Stimulated activated CD8-positive, alpha-beta memory T cell treated with anti-CD3 and anti-CD28 coated beads, Interleukin-7, amount 100 ng/mL, for 24 hours (primary cell): Measurements from ENCODE around the gene RNASE9.
"Not testable (repeated sequence)": the region's sequence is repeated elsewhere in the genome, so short reads cannot be mapped to it uniquely, and the experiment has no call there.

ENCODE experiments used
- DNase-seq: peaks from one replicate; pipeline ENCODE4 v3.0.0-alpha.2; 2020; ENCODE audit warnings: low read depth

RNASE9 gene

GRCh38 chr14:20516921-20517320, 43.9 kb downstream of the RNASE9 start:
- DNase-seq, result no peak

GRCh38 chr14:20515846-20516245, 45.0 kb downstream of the RNASE9 start:
- no peak for DNase-seq

- no peak for DNase-seq
Measured at GRCh38 chr14:20512177-20512905, 48.5 kb downstream of the RNASE9 start.

- DNase-seq, result no peak
Measured at GRCh38 chr14:20508367-20508766, 52.5 kb downstream of the RNASE9 start.

- DNase-seq, result not testable (repeated sequence)
Measured at GRCh38 chr14:20507537-20507936, 53.3 kb downstream of the RNASE9 start.

GRCh38 chr14:20506752-20507151, 54.1 kb downstream of the RNASE9 start:
- not testable (repeated sequence) for DNase-seq

- not testable (repeated sequence) for DNase-seq
Measured at GRCh38 chr14:20506276-20506675, 54.6 kb downstream of the RNASE9 start.
